Regular cardiac myocyte (primary cell): ENCODE measurements around the gene OMG. TPM values are rescaled to one million over a fixed set of nuclear protein-coding genes. Genes with fewer than 3 reads are reported as not detected.

ENCODE experiments used
- total RNA-seq: library from RNA; depleted of rRNA; stranded (reverse); fragments of >200 nt; gene quantifications from 2 replicates; pipeline ENCODE4 v1.2.3, GENCODE V29; 2014

The OMG gene, protein sequence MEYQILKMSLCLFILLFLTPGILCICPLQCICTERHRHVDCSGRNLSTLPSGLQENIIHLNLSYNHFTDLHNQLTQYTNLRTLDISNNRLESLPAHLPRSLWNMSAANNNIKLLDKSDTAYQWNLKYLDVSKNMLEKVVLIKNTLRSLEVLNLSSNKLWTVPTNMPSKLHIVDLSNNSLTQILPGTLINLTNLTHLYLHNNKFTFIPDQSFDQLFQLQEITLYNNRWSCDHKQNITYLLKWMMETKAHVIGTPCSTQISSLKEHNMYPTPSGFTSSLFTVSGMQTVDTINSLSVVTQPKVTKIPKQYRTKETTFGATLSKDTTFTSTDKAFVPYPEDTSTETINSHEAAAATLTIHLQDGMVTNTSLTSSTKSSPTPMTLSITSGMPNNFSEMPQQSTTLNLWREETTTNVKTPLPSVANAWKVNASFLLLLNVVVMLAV
- not detected in 2 replicates for total RNA-seq

GRCh38 chr17:31297090-31297489 lies at the start of gene OMG:
Gene OMG (minus strand): TSS chr17:31297239. CDS start chr17:31296331, 908 bp downstream.

GRCh38 chr17:31321481-31321880 lies 24.4 kb upstream of the OMG start, which contains the start of gene EVI2A:
Gene EVI2A (minus strand): TSS chr17:31321622. CDS start chr17:31319013, 2,609 bp downstream.

DNA sequence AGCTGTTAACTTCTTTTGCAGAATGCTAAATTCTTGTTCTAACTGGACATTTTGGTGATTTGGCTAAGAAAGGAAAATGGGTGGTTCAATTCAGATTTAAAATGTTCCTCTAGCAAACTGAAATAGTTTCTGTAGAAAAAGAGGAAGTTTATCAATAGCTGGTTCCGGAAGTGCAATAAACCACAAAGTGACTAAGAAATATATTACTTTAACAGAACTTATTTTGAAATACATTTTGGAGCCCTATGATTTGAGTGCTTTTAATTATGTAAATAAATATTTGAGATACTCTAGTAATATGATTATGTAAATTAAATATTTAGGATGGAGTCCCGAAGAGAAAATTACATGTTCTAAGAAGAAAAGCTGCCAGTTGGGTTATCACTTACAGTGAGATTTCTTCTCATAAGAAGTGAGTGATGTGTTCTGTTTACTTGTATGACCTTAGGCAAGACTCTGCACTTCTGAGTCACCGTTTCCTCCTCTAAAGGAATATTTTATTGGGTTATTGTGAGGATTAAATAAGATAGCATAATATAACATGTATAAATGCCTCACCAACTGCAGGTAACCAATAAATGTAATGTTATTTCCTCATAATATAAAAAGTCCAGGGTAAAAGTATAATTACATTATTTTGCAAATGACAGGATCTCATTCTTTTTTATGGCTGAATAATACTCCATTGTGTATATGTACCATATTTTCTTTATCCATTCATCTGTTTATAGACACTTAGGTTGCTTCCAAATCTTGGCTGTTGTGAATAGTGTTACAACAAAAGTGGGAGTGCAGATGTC lies 17.1 kb upstream of the OMG start, which contains the start of gene EVI2B:
Gene EVI2B, minus strand, starts transcription at position 73 of the 800 bp plus-strand sequence. CDS start 8,445 bp downstream, outside the sequence.

Other genes starting within 250 kb of the OMG start
- 37.4 and 56.9 TPM in 2 replicates for gene NF1, start 202.3 kb downstream of the OMG start, total RNA-seq
- under 0.01 TPM in 1 of 2 replicates, not detected in the other for gene EVI2B, start 16.8 kb upstream of the OMG start, total RNA-seq
- gene EVI2A, start 24.4 kb upstream of the OMG start, total RNA-seq = 2.5 and 4.5 TPM in 2 replicates
- 0.19 and 0.28 TPM in 2 replicates for gene RAB11FIP4, start 94.4 kb upstream of the OMG start, total RNA-seq